Measurements from ENCODE around the gene IGFBPL1.
"Not testable (repeated sequence)": the region's sequence is repeated elsewhere in the genome, so short reads cannot be mapped to it uniquely, and the experiment has no call there.

The IGFBPL1 gene

GRCh38 chr9:38423973-38424843 lies at the start of gene IGFBPL1:
Gene IGFBPL1 (minus strand): TSS chr9:38424454. CDS start chr9:38424424, 30 bp downstream.
- no peak within 1 kb of the TSS for H3K27ac Mint-ChIP-seq
- H3K4me3 Mint-ChIP-seq = no peak within 1 kb of the TSS
- H3K9me3 Mint-ChIP-seq = no peaks in the 10 kb centered on the region
- H3K27me3 Mint-ChIP-seq = peaks cover 70% of the 10 kb centered on the region
- no peaks in the 10 kb centered on the region for H3K36me3 Mint-ChIP-seq
- CTCF ChIA-PET = no interaction called here
- peaks cover 2% of the 10 kb centered on the region for H3K4me1 Mint-ChIP-seq
- DNase-seq = no peak

- DNase-seq, CTCF ChIA-PET, H3K4me3 Mint-ChIP-seq, H3K27me3 Mint-ChIP-seq, H3K9me3 Mint-ChIP-seq, H3K36me3 Mint-ChIP-seq, H3K4me1 Mint-ChIP-seq, H3K27ac Mint-ChIP-seq: not testable (repeated sequence)
Measured at GRCh38 chr9:38472583-38473249, 48.5 kb upstream of the IGFBPL1 start.

GRCh38 chr9:38467404-38467803 lies 43.1 kb upstream of the IGFBPL1 start:
- no peaks in the 10 kb centered on the region for H3K9me3 Mint-ChIP-seq
- no peaks in the 10 kb centered on the region for H3K4me1 Mint-ChIP-seq
- H3K4me3 Mint-ChIP-seq = no peak overlapping the region
- no peaks in the 10 kb centered on the region for H3K36me3 Mint-ChIP-seq
- DNase-seq = no peak
- CTCF ChIA-PET = no interaction called here
- peaks cover 14% of the 10 kb centered on the region for H3K27me3 Mint-ChIP-seq
- no peak overlapping the region for H3K27ac Mint-ChIP-seq

- Mint-ChIP-seq H3K9me3 (no peaks in the 10 kb centered on the region), H3K36me3 (no peaks in the 10 kb centered on the region)
Measured at GRCh38 chr9:38453835-38454234, 29.6 kb upstream of the IGFBPL1 start.

GRCh38 chr9:38451162-38451561 lies 26.9 kb upstream of the IGFBPL1 start:
- CTCF ChIA-PET = interaction anchor here (1.1 kb wide), 1 partner anchor 34 kb away, joined by 4 read pairs; no protein-coding TSS in a partner anchor
- no peaks in the 10 kb centered on the region for H3K9me3 Mint-ChIP-seq
- no peaks in the 10 kb centered on the region for H3K36me3 Mint-ChIP-seq
- no peaks in the 10 kb centered on the region for H3K27me3 Mint-ChIP-seq
- H3K27ac Mint-ChIP-seq = no peak overlapping the region
- no peaks in the 10 kb centered on the region for H3K4me1 Mint-ChIP-seq
- H3K4me3 Mint-ChIP-seq = no peak overlapping the region
- no peak for DNase-seq

More at GRCh38 chr9:38453835-38454234, 29.6 kb upstream of the IGFBPL1 start:
- H3K4me3 Mint-ChIP-seq = no peak overlapping the region
- CTCF ChIA-PET = no interaction called here
- H3K27me3 Mint-ChIP-seq = no peaks in the 10 kb centered on the region
- no peak for DNase-seq
- no peaks in the 10 kb centered on the region for H3K4me1 Mint-ChIP-seq
- no peak overlapping the region for H3K27ac Mint-ChIP-seq

GRCh38 chr9:38447703-38448102 lies 23.4 kb upstream of the IGFBPL1 start:
- H3K36me3 Mint-ChIP-seq = no peaks in the 10 kb centered on the region
- no peak overlapping the region for H3K27ac Mint-ChIP-seq
- CTCF ChIA-PET = no interaction called here
- DNase-seq = no peak
- no peaks in the 10 kb centered on the region for H3K9me3 Mint-ChIP-seq
- H3K4me3 Mint-ChIP-seq = no peak overlapping the region
- H3K27me3 Mint-ChIP-seq = peaks cover 11% of the 10 kb centered on the region
- H3K4me1 Mint-ChIP-seq = no peaks in the 10 kb centered on the region

GRCh38 chr9:38445154-38446043 lies 21.1 kb upstream of the IGFBPL1 start:
- H3K4me3 Mint-ChIP-seq = no peak overlapping the region
- H3K9me3 Mint-ChIP-seq = no peaks in the 10 kb centered on the region
- no peaks in the 10 kb centered on the region for H3K4me1 Mint-ChIP-seq
- no peak overlapping the region for H3K27ac Mint-ChIP-seq
- DNase-seq = no peak
- H3K27me3 Mint-ChIP-seq = peaks cover 17% of the 10 kb centered on the region
- CTCF ChIA-PET = no interaction called here
- no peaks in the 10 kb centered on the region for H3K36me3 Mint-ChIP-seq

GRCh38 chr9:38443597-38443996 lies 19.3 kb upstream of the IGFBPL1 start:
- H3K4me3 Mint-ChIP-seq = no peak overlapping the region
- DNase-seq = no peak
- CTCF ChIA-PET = no interaction called here
- no peaks in the 10 kb centered on the region for H3K9me3 Mint-ChIP-seq
- H3K27ac Mint-ChIP-seq = no peak overlapping the region
- H3K4me1 Mint-ChIP-seq = no peaks in the 10 kb centered on the region
- H3K27me3 Mint-ChIP-seq = peaks cover 23% of the 10 kb centered on the region
- H3K36me3 Mint-ChIP-seq = no peaks in the 10 kb centered on the region

- Mint-ChIP-seq H3K4me3 (no peak overlapping the region), H3K4me1 (no peaks in the 10 kb centered on the region), H3K9me3 (no peaks in the 10 kb centered on the region), H3K27me3 (peaks cover 23% of the 10 kb centered on the region), H3K27ac (no peak overlapping the region), H3K36me3 (no peaks in the 10 kb centered on the region)
- DNase-seq = no peak
- CTCF ChIA-PET = no interaction called here
Measured at GRCh38 chr9:38443181-38443580, 18.9 kb upstream of the IGFBPL1 start.

GRCh38 chr9:38442473-38443096 lies 18.3 kb upstream of the IGFBPL1 start:
- Mint-ChIP-seq H3K9me3 (no peaks in the 10 kb centered on the region), H3K4me3 (no peak overlapping the region), H3K27me3 (peaks cover 23% of the 10 kb centered on the region), H3K36me3 (no peaks in the 10 kb centered on the region), H3K4me1 (no peaks in the 10 kb centered on the region), H3K27ac (no peak overlapping the region)
- no peak for DNase-seq
- CTCF ChIA-PET = no interaction called here

GRCh38 chr9:38441347-38442085 lies 17.3 kb upstream of the IGFBPL1 start:
- CTCF ChIA-PET = no interaction called here
- DNase-seq = no peak
- Mint-ChIP-seq H3K4me3 (no peak overlapping the region), H3K27me3 (peaks cover 23% of the 10 kb centered on the region), H3K4me1 (no peaks in the 10 kb centered on the region), H3K27ac (no peak overlapping the region), H3K9me3 (no peaks in the 10 kb centered on the region), H3K36me3 (no peaks in the 10 kb centered on the region)

GRCh38 chr9:38440516-38440915 lies 16.3 kb upstream of the IGFBPL1 start:
- CTCF ChIA-PET = no interaction called here
- Mint-ChIP-seq H3K27ac (no peak overlapping the region), H3K36me3 (no peaks in the 10 kb centered on the region), H3K4me3 (no peak overlapping the region), H3K9me3 (no peaks in the 10 kb centered on the region), H3K27me3 (peaks cover 21% of the 10 kb centered on the region), H3K4me1 (no peaks in the 10 kb centered on the region)
- no peak for DNase-seq

GRCh38 chr9:38439916-38440301 lies 15.7 kb upstream of the IGFBPL1 start:
- H3K4me1 Mint-ChIP-seq = no peaks in the 10 kb centered on the region
- CTCF ChIA-PET = no interaction called here
- no peak for DNase-seq
- H3K27me3 Mint-ChIP-seq = peaks cover 15% of the 10 kb centered on the region
- no peak overlapping the region for H3K27ac Mint-ChIP-seq
- H3K4me3 Mint-ChIP-seq = no peak overlapping the region
- no peaks in the 10 kb centered on the region for H3K9me3 Mint-ChIP-seq
- no peaks in the 10 kb centered on the region for H3K36me3 Mint-ChIP-seq

Data from activated naive CD4-positive, alpha-beta T cell treated with anti-CD3 and anti-CD28 coated beads, Interleukin-2, amount 10 ng/mL, durations not matched to agents 7 days and 5 days (primary cell).